Epithelial cell of alveolus of lung (primary cell): ENCODE results near the gene BANK1. TPM values are rescaled to one million over a fixed set of nuclear protein-coding genes. Genes with fewer than 3 reads are reported as not detected.

Experiments used
- total RNA-seq: library from RNA; depleted of rRNA; stranded (reverse); fragments of >200 nt; gene quantifications from 2 replicates; pipeline ENCODE4 v1.2.1, GENCODE V29; 2015

The BANK1 gene
- total RNA-seq = 0.13 TPM in 1 of 2 replicates, not detected in the other

GRCh38 chr4:101790521-101791181 lies at the start of gene BANK1:
TSS of gene BANK1 (plus strand) at chr4:101790730. CDS start at chr4:101790881, 151 bp downstream.

